ENCODE results near the gene SPR. TPM values are rescaled to one million over a fixed set of nuclear protein-coding genes. Genes with fewer than 3 reads are reported as not detected.

The SPR gene
- total and polyA plus RNA-seq, 2 donors (not counting 3 experiments of a cell fraction or from before 2014, with no cell fraction given): 22.0 to 27.6 TPM

GRCh38 chr2:72864500-72864899 is 22.7 kb upstream of the SPR start:
- ChIA-PET POLR2A (no interaction called here), CTCF (interaction anchor here (0.7 to 6.2 kb wide), 8 partner anchors 22 to 313 kb away, joined by 3 to 118 read pairs (median 4); partner anchors contain the start of gene SPR)
- Histone ChIP-seq H3K9me1 (replicated peaks; ENCODE audit: control insufficient read depth, extremely low read depth, insufficient read depth, low read length) (no peaks in the 10 kb centered on the region), H3K27me3 (ENCODE audit: control insufficient read depth in 2 of 2, insufficient read depth in 2 of 2, low read length in 2 of 2) (peaks cover 3 to 21% of the 10 kb centered on the region in 2 experiments), H3K4me3 (replicated peaks in 1 of 3; ENCODE audit: insufficient read depth in 1 of 3, low read depth in 1 of 3, low read length in 3 of 3) (no peak overlapping the region), H3K4me2 (ENCODE audit: insufficient read depth, low read length) (no peak overlapping the region), H3K27ac (ENCODE audit: insufficient read depth, low read depth, low read length) (no peak overlapping the region), H4K20me1 (replicated peaks; ENCODE audit: control insufficient read depth, extremely low read depth, insufficient read depth, low read length) (no peaks in the 10 kb centered on the region), H3K4me1 (ENCODE audit: control insufficient read depth, extremely low read depth, insufficient read depth, low read length) (peaks cover 6% of the 10 kb centered on the region), H2AFZ (ENCODE audit: low read depth, low read length) (no peak overlapping the region), H3K9ac (replicated peaks; ENCODE audit: extremely low read depth, insufficient read depth, low read length) (no peak overlapping the region), H3K9me3 (replicated peaks; ENCODE audit: control insufficient read depth, insufficient read depth, low read length) (no peaks in the 10 kb centered on the region), H3K79me2 (ENCODE audit: control insufficient read depth, insufficient read depth, low read length) (no peaks in the 10 kb centered on the region), H3K36me3 (ENCODE audit: control insufficient read depth in 2 of 2, extremely low read depth in 1 of 2, insufficient read depth in 2 of 2, low read length in 2 of 2) (no peaks in the 10 kb centered on the region)
- dilution Hi-C loops (cut with MboI; ENCODE audit: extremely low pct_ligation_motif_present, low sequenced_read_pairs): no loop called here
- peak; percentile 81 for FAIRE-seq
- peak; percentile 26 for DNase-seq (ENCODE audit: low read depth, low spot score)
- TF ChIP-seq FOS (IDR thresholded peaks at IDR 0.05; ENCODE audit: borderline replicate concordance, insufficient read depth, low read length) (peak; percentile 97), EZH2 (IDR thresholded peaks at IDR 0.05; ENCODE audit: borderline replicate concordance, low read depth, low read length, severe bottlenecking) (no peak), JUN (IDR thresholded peaks at IDR 0.05; ENCODE audit: borderline replicate concordance, insufficient read depth, insufficient read length, low read depth) (peak; percentile 64)
- no TSS peak for BruUV-seq (replicated peaks)
- intact Hi-C loops (cut with micrococcal nuclease): loop anchor here (5.0 to 10.0 kb wide), 2 partner anchors 52 to 260 kb away; no protein-coding TSS in a partner anchor

GRCh38 chr2:72871060-72871459 is 16.1 kb upstream of the SPR start:
- H3K4me2 ChIP-seq (ENCODE audit: insufficient read depth, low read length): no peak overlapping the region
- no peak overlapping the region for H2AFZ ChIP-seq (ENCODE audit: low read depth, low read length)
- FAIRE-seq: no peak
- H3K9ac ChIP-seq (replicated peaks; ENCODE audit: extremely low read depth, insufficient read depth, low read length): no peak overlapping the region
- no peaks in the 10 kb centered on the region for H3K9me3 ChIP-seq (replicated peaks; ENCODE audit: control insufficient read depth, insufficient read depth, low read length)
- H3K4me1 ChIP-seq (ENCODE audit: control insufficient read depth, extremely low read depth, insufficient read depth, low read length): no peaks in the 10 kb centered on the region
- no peak overlapping the region for H3K4me3 ChIP-seq (replicated peaks in 1 of 3; ENCODE audit: insufficient read depth in 1 of 3, low read depth in 1 of 3, low read length in 3 of 3)
- no TSS peak for BruUV-seq (replicated peaks)
- DNase-seq (ENCODE audit: low read depth, low spot score): no peak
- no peaks in the 10 kb centered on the region for H3K79me2 ChIP-seq (ENCODE audit: control insufficient read depth, insufficient read depth, low read length)
- TF ChIP-seq EZH2 (IDR thresholded peaks at IDR 0.05; ENCODE audit: borderline replicate concordance, low read depth, low read length, severe bottlenecking) (no peak), MAX (IDR thresholded peaks at IDR 0.05; ENCODE audit: insufficient read depth, insufficient read length) (no peak), CTCF (IDR thresholded peaks at IDR 0.05; ENCODE audit: extremely low read depth in 1 of 2, insufficient read depth in 1 of 2, low read depth in 1 of 2, low read length in 2 of 2) (no peak)
- H3K9me1 ChIP-seq (replicated peaks; ENCODE audit: control insufficient read depth, extremely low read depth, insufficient read depth, low read length): no peaks in the 10 kb centered on the region
- peaks cover 10 to 50% of the 10 kb centered on the region in 2 experiments for H3K27me3 ChIP-seq (ENCODE audit: control insufficient read depth in 2 of 2, insufficient read depth in 2 of 2, low read length in 2 of 2)
- CTCF ChIA-PET: interaction anchor here (0.7 to 1.2 kb wide), 4 partner anchors 8 to 23 kb away, joined by 4 to 5 read pairs (median 4); partner anchors contain the start of gene SPR
- no peaks in the 10 kb centered on the region for H4K20me1 ChIP-seq (replicated peaks; ENCODE audit: control insufficient read depth, extremely low read depth, insufficient read depth, low read length)
- intact Hi-C loops (cut with micrococcal nuclease): no loop called here
- dilution Hi-C loops (cut with MboI; ENCODE audit: extremely low pct_ligation_motif_present, low sequenced_read_pairs): no loop called here
- POLR2A ChIA-PET: no interaction called here
- no peak overlapping the region for H3K27ac ChIP-seq (ENCODE audit: insufficient read depth, low read depth, low read length)
- H3K36me3 ChIP-seq (ENCODE audit: control insufficient read depth in 2 of 2, extremely low read depth in 1 of 2, insufficient read depth in 2 of 2, low read length in 2 of 2): no peaks in the 10 kb centered on the region
